Medulla oblongata (tissue), 1 donor: ENCODE results near the gene NKX1-2.

Experiments used
- DNase-seq: peaks from one replicate; pipeline ENCODE4 v3.0.0-alpha.2; 2015; ENCODE audit errors: extremely low spot score

Gene NKX1-2

GRCh38 chr10:124417895-124418725 lies 31.7 kb downstream of the NKX1-2 start:
- peak; percentile 65 for DNase-seq

- peak; percentile 57 for DNase-seq
Observed at GRCh38 chr10:124416733-124417132, 33.1 kb downstream of the NKX1-2 start.

- no peak for DNase-seq
Observed at GRCh38 chr10:124415210-124415609, 34.6 kb downstream of the NKX1-2 start.

GRCh38 chr10:124414076-124414475 lies 35.8 kb downstream of the NKX1-2 start:
- DNase-seq = peak; percentile 65

GRCh38 chr10:124409696-124410095 lies 40.1 kb downstream of the NKX1-2 start:
- DNase-seq = no peak

GRCh38 chr10:124408357-124408756 lies 41.5 kb downstream of the NKX1-2 start:
- DNase-seq = no peak

GRCh38 chr10:124407456-124407855 lies 42.4 kb downstream of the NKX1-2 start:
- no peak for DNase-seq

- peak; percentile 85 for DNase-seq
Observed at GRCh38 chr10:124403548-124403947, 46.3 kb downstream of the NKX1-2 start.

- DNase-seq = no peak
Observed at GRCh38 chr10:124402273-124402672, 47.6 kb downstream of the NKX1-2 start.

- no peak for DNase-seq
Observed at GRCh38 chr10:124401633-124402032, 48.2 kb downstream of the NKX1-2 start.
